ENCODE data around the gene ACADSB. TPM values are rescaled to one million over a fixed set of nuclear protein-coding genes. Genes with fewer than 3 reads are reported as not detected.

The ACADSB gene
- total and polyA plus RNA-seq, 9 donors: 8.8 to 26.6 (median 24.0) TPM

DNA sequence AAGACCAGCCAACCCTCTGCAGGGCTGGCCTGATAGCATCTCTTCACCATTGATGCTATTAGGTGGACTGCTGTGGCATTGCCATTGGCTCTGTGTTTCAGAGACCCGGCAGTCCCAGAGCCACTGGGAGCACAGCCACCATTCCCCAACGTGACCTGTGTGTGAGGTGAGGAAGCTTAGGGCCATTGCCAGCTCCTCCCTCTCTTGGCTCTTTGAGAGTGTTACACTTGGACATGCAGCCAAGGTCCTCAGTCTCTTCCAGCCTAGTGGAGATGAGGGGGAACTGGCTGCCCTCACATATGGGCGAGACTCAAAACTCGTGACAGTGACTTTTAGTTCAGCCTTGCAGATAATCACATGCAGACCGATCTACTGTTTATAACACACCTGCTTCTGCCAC, 87.6 kb downstream of the ACADSB start:
- intact Hi-C loops (cut with DNase I): no loop called here
- no peaks in the 10 kb centered on the region for H3K27me3 ChIP-seq
- no peaks in the 10 kb centered on the region for H3K9me3 ChIP-seq
- DNase-seq: no peak
- H3K36me3 ChIP-seq: no peaks in the 10 kb centered on the region
- H3K27ac ChIP-seq: no peak overlapping the region
- TF ChIP-seq EP300 (IDR thresholded peaks at IDR 0.05) (no peak), POLR2A (IDR thresholded peaks at IDR 0.05) (no peak)
- TF ChIP-seq, protein P1, sequence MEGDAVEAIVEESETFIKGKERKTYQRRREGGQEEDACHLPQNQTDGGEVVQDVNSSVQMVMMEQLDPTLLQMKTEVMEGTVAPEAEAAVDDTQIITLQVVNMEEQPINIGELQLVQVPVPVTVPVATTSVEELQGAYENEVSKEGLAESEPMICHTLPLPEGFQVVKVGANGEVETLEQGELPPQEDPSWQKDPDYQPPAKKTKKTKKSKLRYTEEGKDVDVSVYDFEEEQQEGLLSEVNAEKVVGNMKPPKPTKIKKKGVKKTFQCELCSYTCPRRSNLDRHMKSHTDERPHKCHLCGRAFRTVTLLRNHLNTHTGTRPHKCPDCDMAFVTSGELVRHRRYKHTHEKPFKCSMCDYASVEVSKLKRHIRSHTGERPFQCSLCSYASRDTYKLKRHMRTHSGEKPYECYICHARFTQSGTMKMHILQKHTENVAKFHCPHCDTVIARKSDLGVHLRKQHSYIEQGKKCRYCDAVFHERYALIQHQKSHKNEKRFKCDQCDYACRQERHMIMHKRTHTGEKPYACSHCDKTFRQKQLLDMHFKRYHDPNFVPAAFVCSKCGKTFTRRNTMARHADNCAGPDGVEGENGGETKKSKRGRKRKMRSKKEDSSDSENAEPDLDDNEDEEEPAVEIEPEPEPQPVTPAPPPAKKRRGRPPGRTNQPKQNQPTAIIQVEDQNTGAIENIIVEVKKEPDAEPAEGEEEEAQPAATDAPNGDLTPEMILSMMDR (IDR thresholded peaks at IDR 0.05): no peak
- H3K4me1 ChIP-seq (ENCODE audit: insufficient read depth): no peaks in the 10 kb centered on the region
- WGBS, 3 donors: 73 to 81% (median 76%) methylated on average over 5 of the region's 5 CpGs
- H3K4me3 ChIP-seq: no peak overlapping the region

DNA sequence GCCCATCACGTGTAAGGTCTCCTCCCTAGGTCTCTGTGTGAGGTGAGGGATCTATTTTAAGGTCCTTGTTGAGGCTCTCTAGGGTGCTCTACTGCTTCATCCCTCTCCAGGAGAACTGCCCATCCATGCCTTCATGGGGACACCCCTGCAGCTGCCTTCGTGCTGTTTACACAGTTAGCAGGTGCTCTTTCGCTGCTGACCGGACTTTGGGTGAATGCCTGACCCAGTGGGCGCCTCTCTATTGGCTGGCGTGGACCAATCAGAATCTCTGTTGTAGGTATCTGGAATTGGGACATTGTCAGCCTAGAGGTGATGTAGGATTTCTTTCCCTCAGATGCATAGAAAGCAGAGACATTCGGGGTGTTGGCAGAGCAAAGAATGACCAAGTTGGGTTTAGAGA, 88.2 kb downstream of the ACADSB start:
- 70 to 74% (median 71%) methylated on average over 7 of the region's 7 CpGs for WGBS, 3 donors
- intact Hi-C loops (cut with DNase I): no loop called here

DNA sequence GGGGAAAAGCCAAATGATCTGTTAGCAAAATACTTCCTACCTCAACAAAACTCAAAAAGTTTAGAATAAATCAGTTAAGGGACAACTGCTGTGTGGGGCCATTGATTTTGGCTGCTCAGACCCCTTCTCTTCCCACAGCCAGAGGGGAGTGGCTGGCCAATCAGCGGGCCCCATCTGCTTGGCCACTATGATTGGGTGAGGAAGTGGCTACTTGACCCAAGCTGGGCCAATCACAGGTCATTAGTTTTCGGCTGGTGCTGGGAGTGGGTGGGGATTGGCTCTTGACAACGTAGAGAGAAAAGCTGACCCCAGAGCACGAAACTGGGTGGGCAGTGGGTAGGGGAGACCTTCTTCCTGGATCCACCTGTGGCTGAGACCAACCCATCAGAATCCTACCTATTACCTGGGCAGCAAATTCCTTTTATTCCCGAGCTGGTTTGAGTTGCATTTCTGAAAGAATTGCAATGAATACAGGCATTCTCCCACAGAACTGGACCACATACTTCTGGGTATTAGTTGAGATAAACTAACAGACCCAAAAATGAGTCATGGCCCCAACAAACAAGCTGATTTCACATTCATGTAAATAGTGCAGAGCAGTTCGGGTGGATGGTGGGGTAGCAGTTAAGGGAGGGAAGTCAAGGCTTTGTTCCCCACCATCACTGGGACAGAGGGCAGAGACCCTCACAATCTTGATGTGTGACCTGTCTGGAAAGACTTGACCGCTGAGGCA, 91.4 kb downstream of the ACADSB start:
- no peaks in the 10 kb centered on the region for H3K36me3 ChIP-seq
- intact Hi-C loops (cut with DNase I): no loop called here
- no peaks in the 10 kb centered on the region for H3K4me1 ChIP-seq (ENCODE audit: insufficient read depth)
- WGBS, 3 donors: 67 to 80% (median 77%) methylated on average over 7 of the region's 7 CpGs
- H3K27me3 ChIP-seq: no peaks in the 10 kb centered on the region
- DNase-seq: no peak
- H3K27ac ChIP-seq: no peak overlapping the region
- no peak overlapping the region for H3K4me3 ChIP-seq
- H3K9me3 ChIP-seq: no peaks in the 10 kb centered on the region
- no peak for TF ChIP-seq POLR2A (IDR thresholded peaks at IDR 0.05)
- TF ChIP-seq, protein P1 (IDR thresholded peaks at IDR 0.05): no peak
- TF ChIP-seq EP300 (IDR thresholded peaks at IDR 0.05): no peak

More for the DNA sequence above, 88.2 kb downstream of the ACADSB start:
- H3K4me3 ChIP-seq: no peak overlapping the region
- H3K9me3 ChIP-seq: no peaks in the 10 kb centered on the region
- no peak for DNase-seq
- H3K36me3 ChIP-seq: no peaks in the 10 kb centered on the region
- no peaks in the 10 kb centered on the region for H3K4me1 ChIP-seq (ENCODE audit: insufficient read depth)
- TF ChIP-seq POLR2A (IDR thresholded peaks at IDR 0.05) (no peak), EP300 (IDR thresholded peaks at IDR 0.05) (no peak)
- TF ChIP-seq, protein P1 (IDR thresholded peaks at IDR 0.05): no peak
- H3K27me3 ChIP-seq: no peaks in the 10 kb centered on the region
- H3K27ac ChIP-seq: no peak overlapping the region

DNA sequence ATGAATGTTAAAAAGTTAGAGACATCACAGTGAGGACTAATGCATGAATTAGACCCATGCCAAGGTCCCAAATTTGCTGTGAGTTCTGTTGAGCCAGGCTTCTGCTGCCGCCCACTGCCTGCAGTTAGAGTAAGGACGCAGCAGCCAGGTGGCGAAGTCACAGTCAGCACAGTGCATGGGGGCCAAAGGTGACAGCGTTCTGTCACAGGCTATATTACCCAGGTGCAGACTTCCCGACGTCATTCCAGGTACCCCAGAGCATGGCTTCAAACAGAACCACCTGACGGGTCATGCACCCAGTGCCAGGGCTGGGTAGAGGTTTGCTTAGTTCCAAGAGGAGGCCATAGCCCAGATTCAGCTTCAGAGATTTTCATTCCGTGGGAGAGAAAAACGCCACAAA, 93.1 kb downstream of the ACADSB start:
- WGBS, 3 donors: 60 to 65% (median 61%) methylated on average over 9 of the region's 9 CpGs
- Histone ChIP-seq H3K4me1 (ENCODE audit: insufficient read depth) (no peaks in the 10 kb centered on the region), H3K27ac (no peak overlapping the region), H3K27me3 (no peaks in the 10 kb centered on the region), H3K9me3 (no peaks in the 10 kb centered on the region), H3K4me3 (no peak overlapping the region), H3K36me3 (no peaks in the 10 kb centered on the region)
- intact Hi-C loops (cut with DNase I): no loop called here
- no peak for DNase-seq
- TF ChIP-seq EP300 (IDR thresholded peaks at IDR 0.05): no peak
- TF ChIP-seq, protein P1 (IDR thresholded peaks at IDR 0.05): no peak

All from ovary (tissue), 9 donors.